Activated CD4-positive, CD25-positive, alpha-beta regulatory T cell treated with anti-CD3 and anti-CD28 coated beads, Interleukin-2, amount 50 U/mL, for 16 hours (primary cell): ENCODE data around the gene DEPDC1B.
"Not testable (repeated sequence)": the region's sequence is repeated elsewhere in the genome, so short reads cannot be mapped to it uniquely, and the experiment has no call there.

Experiments used
- DNase-seq: peaks from one replicate; pipeline ENCODE4 v3.0.0-alpha.2; 2020; ENCODE audit warnings: low read depth, low spot score

DEPDC1B gene

GRCh38 chr5:60699288-60699608 is 718 bp downstream of the DEPDC1B start:
- DNase-seq, result no peak

- DNase-seq, result no peak
Observed at GRCh38 chr5:60698336-60698735, 1.6 kb downstream of the DEPDC1B start.

GRCh38 chr5:60690326-60690725 is 9.6 kb downstream of the DEPDC1B start:
- DNase-seq, result no peak

- no peak for DNase-seq
Observed at GRCh38 chr5:60688980-60689379, 11.0 kb downstream of the DEPDC1B start.

GRCh38 chr5:60687927-60688720 is 11.8 kb downstream of the DEPDC1B start:
- DNase-seq, result no peak

GRCh38 chr5:60686157-60686556 is 13.8 kb downstream of the DEPDC1B start:
- no peak for DNase-seq

- DNase-seq, result no peak
Observed at GRCh38 chr5:60685700-60686099, 14.3 kb downstream of the DEPDC1B start.

- no peak for DNase-seq
Observed at GRCh38 chr5:60685028-60685427, 14.9 kb downstream of the DEPDC1B start.

GRCh38 chr5:60682007-60682406 is 18.0 kb downstream of the DEPDC1B start:
- DNase-seq, result not testable (repeated sequence)

- no peak for DNase-seq
Observed at GRCh38 chr5:60679816-60680215, 20.1 kb downstream of the DEPDC1B start.

- DNase-seq, result no peak
Observed at GRCh38 chr5:60677850-60678664, 21.9 kb downstream of the DEPDC1B start.

- DNase-seq, result no peak
Observed at GRCh38 chr5:60675286-60675685, 24.7 kb downstream of the DEPDC1B start.

GRCh38 chr5:60674251-60675069 is 25.5 kb downstream of the DEPDC1B start:
- DNase-seq, result no peak

GRCh38 chr5:60673334-60673733 is 26.6 kb downstream of the DEPDC1B start:
- DNase-seq, result no peak

- DNase-seq, result no peak
Observed at GRCh38 chr5:60672693-60673264, 27.2 kb downstream of the DEPDC1B start.

GRCh38 chr5:60671899-60672692 is 27.9 kb downstream of the DEPDC1B start:
- no peak for DNase-seq

GRCh38 chr5:60670749-60671148 is 29.2 kb downstream of the DEPDC1B start:
- DNase-seq, result no peak

GRCh38 chr5:60668686-60669304 is 31.2 kb downstream of the DEPDC1B start:
- no peak for DNase-seq

GRCh38 chr5:60651872-60652620 is 47.9 kb downstream of the DEPDC1B start:
- no peak for DNase-seq
